Parathyroid adenoma (tissue), 2 donors: ENCODE data around the gene SELENON.

Experiments used
- H2AFZ ChIP-seq: fragments of 300-600 bp; sonication (generic); one replicate; pipeline ENCODE4 v1.7.0; 2017; ENCODE audit warnings: antibody characterized with exemption, mild to moderate bottlenecking
- H3K27ac ChIP-seq: fragments of 300-600 bp; sonication (generic); one replicate; pipeline ENCODE4 v1.7.0; 2017
- H3K27me3 ChIP-seq: fragments of 300-600 bp; sonication (generic); one replicate; pipeline ENCODE4 v1.7.0; 2017; ENCODE audit warnings: low read length; ENCODE audit not compliant: control insufficient read depth, insufficient read depth
- H3K36me3 ChIP-seq: fragments of 300-600 bp; sonication (generic); one replicate; pipeline ENCODE4 v1.7.0; 2017; ENCODE audit warnings: low read length; ENCODE audit not compliant: control insufficient read depth, insufficient read depth
- H3K4me1 ChIP-seq: fragments of 300-600 bp; sonication (generic); one replicate; pipeline ENCODE4 v1.7.0; 2017; ENCODE audit warnings: control low read depth
- H3K4me2 ChIP-seq: fragments of 300-600 bp; sonication (generic); one replicate; pipeline ENCODE4 v1.7.0; 2017; ENCODE audit warnings: low read length
- H3K4me3 ChIP-seq: fragments of 300-600 bp; sonication (generic); one replicate; pipeline ENCODE4 v1.7.0; 2017; ENCODE audit warnings: low read depth, low read length
- H3K79me2 ChIP-seq: fragments of 300-600 bp; sonication (generic); one replicate; pipeline ENCODE4 v1.7.0; 2017; ENCODE audit warnings: control low read depth
- H3K9ac ChIP-seq: fragments of 300-600 bp; sonication (generic); one replicate; pipeline ENCODE4 v1.7.0; 2017; ENCODE audit warnings: mild to moderate bottlenecking
- H3K9me3 ChIP-seq: fragments of 300-600 bp; sonication (generic); one replicate; pipeline ENCODE4 v1.7.0; 2017; ENCODE audit warnings: low read length; ENCODE audit not compliant: control insufficient read depth
- TF ChIP-seq, protein P1 (sequence below): fragments of 300-600 bp; sonication (generic); IDR thresholded peaks from one replicate; pipeline ENCODE4 v1.7.0; 2017; ENCODE audit warnings: antibody characterized with exemption, mild to moderate bottlenecking
- donor health status: primary hyperparathyroidism.

The SELENON gene

DNA sequence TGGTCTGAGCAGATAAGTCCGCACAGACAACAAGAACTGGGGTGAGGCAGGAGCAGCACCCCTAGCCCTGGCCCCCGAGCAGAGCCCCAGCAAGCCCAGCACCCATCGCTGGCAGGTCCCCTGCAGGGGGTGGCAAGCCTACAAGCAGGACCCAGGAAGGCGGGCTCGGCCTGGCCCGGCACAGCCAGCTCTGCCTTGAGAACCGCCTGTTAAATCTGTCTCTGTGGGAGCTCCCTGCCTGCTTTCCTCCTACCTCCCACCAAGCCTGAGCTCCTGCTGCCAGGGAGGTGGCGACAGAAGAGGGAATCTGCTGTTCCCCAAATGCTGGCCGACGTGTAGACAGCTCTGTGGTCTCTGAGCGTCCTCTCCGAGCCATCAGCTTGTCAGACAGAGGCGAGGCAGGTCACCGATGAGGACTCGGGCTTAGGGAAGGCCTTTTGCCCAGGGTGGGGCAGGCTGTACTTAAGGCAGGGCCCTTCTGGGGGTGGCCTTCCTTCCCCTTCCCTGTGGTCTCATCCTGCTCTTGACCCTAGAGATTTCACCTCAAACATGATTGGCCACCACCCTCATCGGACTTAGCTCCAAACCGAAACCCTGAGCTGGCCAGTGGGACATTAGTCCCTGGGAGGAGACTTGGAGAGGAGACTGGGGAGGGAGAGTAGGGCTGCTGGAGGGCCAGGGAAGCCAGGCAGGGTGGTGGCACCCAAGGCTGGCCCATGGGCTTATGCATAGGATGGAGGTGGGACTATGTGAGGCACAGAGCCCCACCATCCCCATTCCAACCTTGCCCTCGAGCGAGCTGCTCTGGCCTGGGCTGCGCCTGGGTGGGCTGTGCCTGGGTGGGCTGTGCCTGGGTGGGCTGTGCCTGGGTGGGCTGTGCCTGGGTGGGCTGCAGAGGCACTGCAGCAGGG, 7.7 kb downstream of the SELENON start:
- Histone ChIP-seq H3K79me2 (no peaks in the 10 kb centered on the region), H3K4me2 (no peak overlapping the region), H2AFZ (no peak overlapping the region), H3K4me1 (no peaks in the 10 kb centered on the region), H3K36me3 (no peaks in the 10 kb centered on the region), H3K27me3 (no peaks in the 10 kb centered on the region), H3K9me3 (no peaks in the 10 kb centered on the region), H3K4me3 (no peak overlapping the region), H3K27ac (no peak overlapping the region), H3K9ac (no peak overlapping the region)
- TF ChIP-seq, protein P1, sequence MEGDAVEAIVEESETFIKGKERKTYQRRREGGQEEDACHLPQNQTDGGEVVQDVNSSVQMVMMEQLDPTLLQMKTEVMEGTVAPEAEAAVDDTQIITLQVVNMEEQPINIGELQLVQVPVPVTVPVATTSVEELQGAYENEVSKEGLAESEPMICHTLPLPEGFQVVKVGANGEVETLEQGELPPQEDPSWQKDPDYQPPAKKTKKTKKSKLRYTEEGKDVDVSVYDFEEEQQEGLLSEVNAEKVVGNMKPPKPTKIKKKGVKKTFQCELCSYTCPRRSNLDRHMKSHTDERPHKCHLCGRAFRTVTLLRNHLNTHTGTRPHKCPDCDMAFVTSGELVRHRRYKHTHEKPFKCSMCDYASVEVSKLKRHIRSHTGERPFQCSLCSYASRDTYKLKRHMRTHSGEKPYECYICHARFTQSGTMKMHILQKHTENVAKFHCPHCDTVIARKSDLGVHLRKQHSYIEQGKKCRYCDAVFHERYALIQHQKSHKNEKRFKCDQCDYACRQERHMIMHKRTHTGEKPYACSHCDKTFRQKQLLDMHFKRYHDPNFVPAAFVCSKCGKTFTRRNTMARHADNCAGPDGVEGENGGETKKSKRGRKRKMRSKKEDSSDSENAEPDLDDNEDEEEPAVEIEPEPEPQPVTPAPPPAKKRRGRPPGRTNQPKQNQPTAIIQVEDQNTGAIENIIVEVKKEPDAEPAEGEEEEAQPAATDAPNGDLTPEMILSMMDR, result no peak

GRCh38 chr1:25808481-25809244, 8.7 kb downstream of the SELENON start:
- Histone ChIP-seq H3K27me3 (no peaks in the 10 kb centered on the region), H3K79me2 (no peaks in the 10 kb centered on the region), H3K4me1 (no peaks in the 10 kb centered on the region), H2AFZ (no peak overlapping the region), H3K27ac (no peak overlapping the region), H3K4me3 (no peak overlapping the region), H3K36me3 (no peaks in the 10 kb centered on the region), H3K4me2 (no peak overlapping the region), H3K9me3 (no peaks in the 10 kb centered on the region), H3K9ac (no peak overlapping the region)
- TF ChIP-seq, protein P1, result no peak

- H3K9ac ChIP-seq, result no peak overlapping the region
These were observed 9.4 kb downstream of the SELENON start for GRCh38 chr1:25809283-25809926.

GRCh38 chr1:25809929-25810328, 9.9 kb downstream of the SELENON start:
- Histone ChIP-seq H3K36me3 (no peaks in the 10 kb centered on the region), H3K27ac (no peak overlapping the region), H3K27me3 (no peaks in the 10 kb centered on the region), H3K4me2 (no peak overlapping the region), H3K79me2 (no peaks in the 10 kb centered on the region), H3K4me1 (no peaks in the 10 kb centered on the region), H3K9me3 (no peaks in the 10 kb centered on the region), H3K4me3 (no peak overlapping the region), H3K9ac (no peak overlapping the region), H2AFZ (no peak overlapping the region)
- TF ChIP-seq, protein P1, result no peak

More at GRCh38 chr1:25809283-25809926, 9.4 kb downstream of the SELENON start:
- H3K4me3 ChIP-seq, result no peak overlapping the region
- TF ChIP-seq, protein P1, result no peak
- H3K9me3 ChIP-seq, result no peaks in the 10 kb centered on the region
- no peaks in the 10 kb centered on the region for H3K4me1 ChIP-seq
- H3K36me3 ChIP-seq, result no peaks in the 10 kb centered on the region
- no peak overlapping the region for H3K27ac ChIP-seq
- H2AFZ ChIP-seq, result no peak overlapping the region
- no peak overlapping the region for H3K4me2 ChIP-seq
- no peaks in the 10 kb centered on the region for H3K27me3 ChIP-seq
- H3K79me2 ChIP-seq, result no peaks in the 10 kb centered on the region
